Tibial nerve (tissue), 3 donors: ENCODE results near the gene C1QBP.

Source experiments
- POLR2A ChIP-seq, 2 donors: fragments of 450-650 bp; IDR thresholded peaks; one replicate each; pipeline ENCODE4 v1.6.1; 2017; ENCODE audit warnings: antibody characterized with exemption in 2 of 2, mild to moderate bottlenecking in 2 of 2, moderate library complexity in 2 of 2
- TF ChIP-seq, protein P1 (sequence below), 5 experiments: fragments of 200-600 bp in 3 of 5; fragments of 450-650 bp in 2 of 5; sonication (generic) in 3 of 5; IDR thresholded peaks; one replicate each; pipeline ENCODE4 v1.5.1; 2016 to 2019; ENCODE audit warnings: antibody characterized with exemption in 5 of 5, mild to moderate bottlenecking in 3 of 5, moderate library complexity in 2 of 5

DNA sequence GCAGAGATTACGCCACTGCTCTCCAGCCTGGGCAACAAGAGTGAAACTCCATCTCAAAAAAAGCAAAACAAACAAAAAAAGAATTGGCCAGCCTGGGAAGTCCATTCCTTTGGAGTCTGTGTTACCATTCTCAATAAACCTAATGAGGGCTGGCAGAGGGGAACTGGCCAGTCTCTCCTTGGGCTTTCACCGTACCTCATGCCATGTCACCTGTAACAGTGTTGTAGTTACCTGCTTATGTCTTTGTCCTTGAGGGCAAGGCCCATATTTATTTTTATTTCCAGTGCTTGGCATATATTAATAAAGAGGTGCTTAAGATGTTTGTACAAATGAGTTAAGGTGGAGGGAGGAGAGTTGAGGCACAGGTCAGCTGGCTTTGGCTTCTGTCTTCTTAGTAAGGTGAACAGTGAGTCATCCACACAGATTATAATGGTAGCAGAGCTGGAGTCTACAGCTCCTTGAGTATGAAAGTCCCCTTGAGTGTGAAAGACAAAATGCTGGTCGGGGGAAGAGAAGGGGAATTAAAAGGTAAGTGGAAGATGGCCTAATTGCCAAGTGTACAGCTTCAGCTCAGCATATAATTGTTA, 8.4 kb downstream of the C1QBP start:
- no peak for TF ChIP-seq POLR2A (IDR thresholded peaks at IDR 0.05)
- TF ChIP-seq, protein P1, sequence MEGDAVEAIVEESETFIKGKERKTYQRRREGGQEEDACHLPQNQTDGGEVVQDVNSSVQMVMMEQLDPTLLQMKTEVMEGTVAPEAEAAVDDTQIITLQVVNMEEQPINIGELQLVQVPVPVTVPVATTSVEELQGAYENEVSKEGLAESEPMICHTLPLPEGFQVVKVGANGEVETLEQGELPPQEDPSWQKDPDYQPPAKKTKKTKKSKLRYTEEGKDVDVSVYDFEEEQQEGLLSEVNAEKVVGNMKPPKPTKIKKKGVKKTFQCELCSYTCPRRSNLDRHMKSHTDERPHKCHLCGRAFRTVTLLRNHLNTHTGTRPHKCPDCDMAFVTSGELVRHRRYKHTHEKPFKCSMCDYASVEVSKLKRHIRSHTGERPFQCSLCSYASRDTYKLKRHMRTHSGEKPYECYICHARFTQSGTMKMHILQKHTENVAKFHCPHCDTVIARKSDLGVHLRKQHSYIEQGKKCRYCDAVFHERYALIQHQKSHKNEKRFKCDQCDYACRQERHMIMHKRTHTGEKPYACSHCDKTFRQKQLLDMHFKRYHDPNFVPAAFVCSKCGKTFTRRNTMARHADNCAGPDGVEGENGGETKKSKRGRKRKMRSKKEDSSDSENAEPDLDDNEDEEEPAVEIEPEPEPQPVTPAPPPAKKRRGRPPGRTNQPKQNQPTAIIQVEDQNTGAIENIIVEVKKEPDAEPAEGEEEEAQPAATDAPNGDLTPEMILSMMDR (IDR thresholded peaks at IDR 0.05) = no peak
